NCI-H82 treated with DMSO at 0.1 percent for 48 hours (cell line): ENCODE measurements around the gene HCLS1.
A peak's percentile ranks its signal among the peaks of the same experiment; 100 is the strongest.
"Not testable (repeated sequence)": the region's sequence is repeated elsewhere in the genome, so short reads cannot be mapped to it uniquely, and the experiment has no call there.

Experiments
- DNase-seq: peaks from one replicate; lab custom pipeline; 2025; ENCODE audit not compliant: unreplicated experiment; lab: John Stamatoyannopoulos, UW

HCLS1 gene

GRCh38 chr3:121599900-121600299 is 60.8 kb downstream of the HCLS1 start:
- not testable (repeated sequence) for DNase-seq

- DNase-seq = no peak
Observed at GRCh38 chr3:121598564-121598963, 62.1 kb downstream of the HCLS1 start.

GRCh38 chr3:121595765-121596406 is 64.8 kb downstream of the HCLS1 start:
- DNase-seq = no peak

- no peak for DNase-seq
Observed at GRCh38 chr3:121594850-121595249, 65.9 kb downstream of the HCLS1 start.

GRCh38 chr3:121593806-121594205 is 66.9 kb downstream of the HCLS1 start:
- DNase-seq = not testable (repeated sequence)

- DNase-seq = peak; percentile 66
Observed at GRCh38 chr3:121592856-121593702, 67.6 kb downstream of the HCLS1 start, which contains the start of gene FBXO40. FBXO40 (plus strand) TSS chr3:121593379; CDS start chr3:121620576, 27,197 bp downstream.

- no peak for DNase-seq
Observed at GRCh38 chr3:121584418-121584817, 76.3 kb downstream of the HCLS1 start.

- no peak for DNase-seq
Observed at GRCh38 chr3:121581691-121582090, 79.0 kb downstream of the HCLS1 start.
